ENCODE measurements around the gene RAPGEF4.

The RAPGEF4 gene

GRCh38 chr2:173043897-173044519, 308.4 kb downstream of the RAPGEF4 start:
- no peak for DNase-seq

DNA sequence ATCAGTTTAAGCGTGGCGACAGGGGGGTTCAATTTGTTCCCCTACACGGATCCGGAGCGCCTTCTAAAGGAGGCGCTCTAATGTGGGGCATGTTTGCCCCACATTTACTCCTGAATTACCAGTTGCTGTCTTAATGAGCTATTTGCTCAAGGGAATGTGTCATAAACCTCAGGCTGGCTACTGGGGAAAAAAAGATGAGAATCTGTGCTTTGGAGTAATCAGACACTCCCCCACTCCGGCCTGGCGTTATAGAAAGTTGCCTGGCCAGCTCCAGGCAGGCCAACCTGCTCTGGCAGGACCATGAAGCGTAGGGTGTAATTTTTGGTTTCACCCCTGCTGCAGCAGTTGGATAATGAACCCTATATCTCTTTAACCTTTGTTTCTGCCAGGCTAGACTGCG, 309.0 kb downstream of the RAPGEF4 start:
- DNase-seq = no peak

DNA sequence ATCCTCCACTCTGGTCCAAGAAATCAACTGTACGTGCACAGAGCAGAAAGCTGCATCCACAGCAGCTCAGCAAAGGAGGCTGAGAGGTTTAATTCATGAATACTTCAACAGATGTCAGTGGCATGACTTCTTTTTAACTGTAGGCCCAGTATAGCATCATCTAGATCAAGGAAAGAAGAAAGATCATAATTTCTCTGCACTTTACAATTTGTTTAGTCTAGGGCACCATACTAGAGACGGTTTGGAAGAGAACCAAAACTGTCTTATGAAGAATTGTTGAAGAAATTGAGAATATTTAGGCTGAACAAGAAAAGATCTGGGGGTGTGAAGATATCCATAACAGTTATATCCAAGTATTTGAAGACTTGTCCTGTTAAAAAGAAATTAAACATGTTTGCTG, 309.5 kb downstream of the RAPGEF4 start:
- DNase-seq = no peak

DNA sequence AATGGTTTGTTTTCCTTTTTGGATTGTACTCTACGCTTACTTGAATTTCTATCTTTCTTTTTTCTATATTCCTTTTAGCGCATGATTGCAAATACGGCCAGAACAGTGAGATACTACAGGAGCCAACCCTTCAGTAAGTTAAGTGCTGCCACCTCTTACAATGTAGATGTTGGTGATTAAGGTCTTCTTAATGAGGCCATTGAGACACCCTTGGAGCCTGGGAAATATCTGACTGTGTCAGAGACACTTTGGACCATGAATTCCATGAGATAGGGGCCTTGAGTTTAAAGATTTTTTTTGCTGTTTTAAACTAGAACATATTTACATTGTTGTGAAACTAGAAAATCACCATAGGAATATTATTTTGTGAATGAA, 312.9 kb downstream of the RAPGEF4 start:
- DNase-seq = no peak

DNA sequence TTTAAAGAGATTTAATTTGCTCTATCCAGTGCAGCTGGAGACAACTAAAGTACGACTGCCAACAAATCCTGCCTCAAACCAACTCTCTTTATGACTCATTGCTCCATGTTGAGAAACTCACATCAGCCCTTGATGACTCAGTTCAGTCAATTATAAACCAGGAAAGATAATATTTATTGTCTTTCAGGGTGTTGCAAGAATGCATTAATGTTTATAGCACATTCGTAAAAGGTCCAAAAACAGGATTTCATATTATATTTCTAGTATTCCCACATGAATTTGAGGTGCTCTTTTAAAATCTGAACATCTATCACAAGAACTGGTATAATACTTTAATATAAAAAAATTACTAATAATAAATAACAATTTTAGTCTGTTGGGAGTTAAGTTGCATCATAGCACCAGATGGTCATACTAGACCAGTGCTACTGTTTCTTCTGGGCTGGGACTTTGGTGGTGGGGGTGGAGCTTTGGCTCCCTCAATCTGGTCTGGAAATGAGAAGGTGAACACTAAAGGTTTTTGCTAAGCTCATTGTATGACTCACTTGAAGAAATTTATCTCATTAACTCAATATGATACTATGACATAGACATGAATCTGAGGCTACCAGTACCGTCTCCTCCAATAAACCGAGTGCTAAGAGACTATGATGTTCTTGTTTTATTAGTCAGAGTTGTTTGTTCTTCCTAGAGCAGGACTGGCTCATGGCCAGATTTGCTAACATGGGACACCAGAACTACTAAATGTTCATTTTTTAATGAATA, 313.4 kb downstream of the RAPGEF4 start:
- DNase-seq = no peak

DNA sequence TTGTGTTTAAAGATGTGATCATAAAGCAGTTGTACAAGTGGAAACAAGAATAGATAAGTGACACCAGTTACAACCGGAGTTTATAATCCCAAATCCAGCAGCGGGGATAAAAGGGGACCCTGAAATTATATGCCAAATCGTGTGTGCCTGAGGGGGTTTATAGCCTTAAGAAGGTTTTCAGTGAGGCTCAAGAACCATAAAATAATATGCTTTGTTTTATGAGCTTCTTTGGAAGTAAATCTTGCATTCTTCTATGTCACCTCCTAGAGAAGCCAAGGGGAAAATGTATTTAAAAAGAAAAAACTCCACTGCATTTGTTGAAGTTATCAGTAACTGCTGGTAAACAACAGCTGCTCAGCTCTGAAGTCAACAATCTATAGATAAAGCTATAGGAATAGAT, 314.2 kb downstream of the RAPGEF4 start:
- DNase-seq = no peak

DNA sequence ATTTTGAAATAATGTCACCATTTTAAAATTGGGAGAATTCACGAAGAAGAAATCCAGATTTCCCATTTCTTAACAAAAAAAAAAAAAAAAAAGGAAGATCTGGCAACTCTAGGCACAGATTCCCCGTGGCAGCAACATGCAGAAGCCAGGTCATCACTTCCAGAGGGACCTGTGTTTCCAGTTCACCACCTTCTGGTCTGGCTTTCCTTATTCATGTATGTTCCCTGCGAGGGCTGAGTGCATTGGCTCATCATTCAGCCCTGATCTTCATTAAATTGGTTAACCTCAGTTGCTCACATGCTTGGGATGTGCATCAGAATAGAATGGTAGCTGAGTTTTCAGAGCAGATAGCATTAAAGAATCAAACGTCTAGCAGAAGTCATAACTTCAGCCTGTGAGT, 315.0 kb downstream of the RAPGEF4 start:
- no peak for DNase-seq

GRCh38 chr2:173051463-173052215, 316.0 kb downstream of the RAPGEF4 start:
- DNase-seq = no peak

DNA sequence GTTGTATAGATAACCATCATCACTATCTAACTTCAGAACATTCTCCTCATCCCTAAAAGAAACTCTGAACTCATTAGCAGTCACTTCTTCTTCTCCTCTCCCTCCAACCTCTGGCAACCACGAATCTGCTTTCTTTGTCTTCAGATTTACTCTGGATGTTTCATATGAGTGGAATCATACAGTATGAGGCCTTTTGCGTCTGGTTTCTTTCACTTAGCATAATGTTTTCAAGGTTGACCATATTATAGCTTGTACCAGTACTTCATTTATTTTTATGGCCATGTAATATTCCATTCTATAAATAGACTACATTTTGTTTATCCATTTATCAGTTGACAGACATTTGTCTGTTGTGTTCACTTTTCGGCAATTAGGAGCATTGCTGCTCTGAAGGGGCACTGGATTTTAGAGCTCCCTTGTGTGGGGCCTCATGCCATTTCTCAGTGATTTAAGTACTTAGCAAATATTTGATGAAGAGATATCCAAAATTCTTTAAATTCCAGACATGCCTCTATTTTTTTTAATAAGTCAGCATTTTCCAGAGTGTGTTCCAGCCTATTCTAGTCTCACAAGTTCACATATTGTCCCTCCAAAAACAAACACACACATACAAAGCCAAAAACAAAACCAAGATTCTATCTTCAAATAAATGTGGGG, 317.5 kb downstream of the RAPGEF4 start:
- DNase-seq = no peak

DNA sequence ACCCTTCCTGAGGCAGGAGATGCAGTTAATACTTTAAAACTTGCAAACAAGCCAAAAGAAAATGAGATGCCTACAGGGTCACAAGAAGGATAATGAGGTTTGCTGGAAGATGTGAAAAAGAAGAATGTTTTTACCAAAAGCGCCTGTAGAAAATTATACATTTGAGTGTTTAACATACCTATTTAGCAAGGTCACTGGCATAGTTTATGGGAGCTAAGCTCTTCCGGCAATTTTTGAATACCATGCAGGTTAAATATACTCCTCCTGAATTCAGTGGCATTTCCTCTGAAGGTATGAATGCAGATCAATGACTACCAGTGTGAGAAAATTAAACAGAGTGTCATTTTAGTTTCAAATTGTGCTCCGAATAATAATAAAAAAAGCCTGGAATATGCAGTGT, 318.8 kb downstream of the RAPGEF4 start:
- DNase-seq = no peak

DNA sequence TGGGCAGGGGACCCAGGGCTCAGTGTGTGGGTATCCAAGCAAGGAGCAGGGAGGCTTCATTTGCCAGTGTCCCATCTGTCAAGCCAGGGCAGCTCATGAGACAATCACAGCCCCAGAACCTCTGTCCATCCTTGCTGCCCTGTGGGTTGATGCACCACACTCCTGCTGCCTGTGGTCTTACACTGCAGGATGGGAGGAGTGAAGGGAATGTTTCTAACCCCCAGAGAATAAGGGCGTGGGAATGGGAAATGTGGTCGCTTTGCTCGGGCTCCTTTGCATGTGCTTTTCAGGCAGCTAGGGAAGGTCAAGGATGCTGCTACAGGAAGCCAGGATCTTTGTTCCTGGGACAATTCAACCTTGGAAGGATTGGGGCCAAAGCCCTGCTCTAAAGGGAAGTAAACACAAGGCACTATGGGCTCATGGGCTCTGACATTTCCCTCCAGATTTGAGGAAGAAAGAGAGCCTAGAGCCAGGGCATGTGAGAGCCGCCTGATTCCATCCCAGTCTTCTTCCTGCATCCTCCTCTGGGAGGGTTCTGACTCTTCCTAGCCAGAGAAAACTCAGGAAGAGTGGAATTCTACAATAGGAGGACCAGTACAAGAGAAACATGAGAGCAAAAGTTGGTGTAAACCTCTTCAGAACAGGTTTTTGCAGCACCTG, 321.2 kb downstream of the RAPGEF4 start:
- no peak for DNase-seq

DNA sequence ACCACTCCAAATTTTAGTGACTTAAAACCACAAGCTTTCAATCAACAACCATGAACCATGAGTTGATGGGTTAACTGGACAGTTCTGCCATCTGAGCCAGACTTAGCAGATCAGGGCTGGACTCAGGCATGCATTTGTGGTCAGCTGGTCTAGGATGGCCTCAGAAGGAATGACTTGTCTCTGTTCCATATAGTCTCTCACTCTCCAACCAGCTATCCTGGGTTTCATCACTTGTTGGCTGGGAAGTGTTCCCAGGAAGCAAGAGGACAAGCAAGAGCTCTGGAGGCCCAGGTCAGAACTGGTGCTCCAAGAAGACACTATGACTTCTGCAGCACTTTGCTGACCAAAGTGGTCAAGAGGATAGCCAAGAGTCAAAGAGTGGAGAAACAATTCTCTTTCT, 322.5 kb downstream of the RAPGEF4 start:
- DNase-seq = no peak

- DNase-seq = no peak
Measured at GRCh38 chr2:173058673-173059072, 323.0 kb downstream of the RAPGEF4 start.

DNA sequence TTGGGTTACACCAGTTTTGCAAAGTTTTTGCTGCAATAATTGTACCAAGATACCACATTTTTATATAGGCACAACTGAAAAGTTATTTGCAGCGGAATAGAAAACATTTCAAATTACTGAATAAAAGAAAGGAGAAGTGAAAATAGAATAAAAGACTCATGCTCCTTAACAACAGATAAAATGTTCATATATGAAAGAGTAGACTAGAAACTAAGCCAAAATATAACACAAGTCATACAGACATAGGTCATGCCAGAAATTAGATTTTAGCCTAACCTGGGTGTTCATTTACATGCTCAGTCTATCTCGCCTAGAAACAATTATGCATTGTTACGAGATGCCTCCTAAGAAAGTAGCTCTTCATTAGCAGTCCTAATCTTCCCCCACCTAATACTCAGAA, 323.6 kb downstream of the RAPGEF4 start:
- no peak for DNase-seq

- no peak for DNase-seq
Measured at GRCh38 chr2:173059971-173060461, 324.4 kb downstream of the RAPGEF4 start.

DNA sequence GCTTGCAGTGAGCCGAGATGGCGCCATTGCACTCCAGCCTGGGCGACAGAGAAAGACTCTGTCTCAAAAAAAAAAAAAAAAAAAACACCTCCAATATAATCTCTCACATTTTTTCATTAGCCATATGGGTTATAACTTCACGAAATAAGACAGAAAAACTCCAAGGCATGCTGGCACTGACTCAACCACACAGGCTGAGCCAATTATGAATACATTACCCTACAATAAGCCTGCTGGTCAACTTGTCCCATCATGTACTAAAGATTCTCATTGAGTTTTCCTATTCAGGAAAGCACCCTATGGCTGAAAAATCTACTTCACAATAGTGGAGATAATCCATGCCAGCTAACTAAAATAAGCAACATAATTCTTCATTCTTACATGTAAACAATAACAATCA, 327.2 kb downstream of the RAPGEF4 start:
- no peak for DNase-seq

DNA sequence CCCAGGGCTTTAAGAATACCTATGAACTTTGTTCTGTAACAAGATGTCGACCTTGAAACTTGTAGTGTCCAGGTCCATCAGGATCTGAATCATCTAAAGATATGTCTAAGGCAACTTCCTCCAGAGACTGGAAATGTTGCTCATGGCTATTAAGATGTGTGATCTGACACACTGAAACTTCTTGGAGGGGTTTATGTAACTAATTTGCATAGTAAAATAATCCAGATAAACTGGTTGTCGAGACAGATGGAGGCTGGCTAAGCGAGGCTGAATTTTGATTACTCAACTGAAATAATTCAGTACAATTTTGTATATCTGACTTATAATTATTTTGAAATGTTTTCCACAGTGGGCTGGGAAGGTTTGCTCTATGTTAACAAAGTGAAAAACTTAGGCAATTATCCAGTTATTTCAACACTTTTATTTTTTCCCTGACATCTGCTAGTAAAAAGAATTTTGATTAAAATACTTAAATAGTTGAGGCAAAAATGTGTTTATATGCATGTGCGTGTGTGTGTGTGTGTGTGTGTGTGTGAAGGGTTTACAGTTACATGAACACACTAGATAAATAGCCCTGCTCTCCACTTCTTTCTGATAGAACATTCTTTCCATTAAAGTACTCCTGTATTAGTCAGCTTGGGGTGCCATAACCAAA, 328.6 kb downstream of the RAPGEF4 start:
- no peak for DNase-seq

DNA sequence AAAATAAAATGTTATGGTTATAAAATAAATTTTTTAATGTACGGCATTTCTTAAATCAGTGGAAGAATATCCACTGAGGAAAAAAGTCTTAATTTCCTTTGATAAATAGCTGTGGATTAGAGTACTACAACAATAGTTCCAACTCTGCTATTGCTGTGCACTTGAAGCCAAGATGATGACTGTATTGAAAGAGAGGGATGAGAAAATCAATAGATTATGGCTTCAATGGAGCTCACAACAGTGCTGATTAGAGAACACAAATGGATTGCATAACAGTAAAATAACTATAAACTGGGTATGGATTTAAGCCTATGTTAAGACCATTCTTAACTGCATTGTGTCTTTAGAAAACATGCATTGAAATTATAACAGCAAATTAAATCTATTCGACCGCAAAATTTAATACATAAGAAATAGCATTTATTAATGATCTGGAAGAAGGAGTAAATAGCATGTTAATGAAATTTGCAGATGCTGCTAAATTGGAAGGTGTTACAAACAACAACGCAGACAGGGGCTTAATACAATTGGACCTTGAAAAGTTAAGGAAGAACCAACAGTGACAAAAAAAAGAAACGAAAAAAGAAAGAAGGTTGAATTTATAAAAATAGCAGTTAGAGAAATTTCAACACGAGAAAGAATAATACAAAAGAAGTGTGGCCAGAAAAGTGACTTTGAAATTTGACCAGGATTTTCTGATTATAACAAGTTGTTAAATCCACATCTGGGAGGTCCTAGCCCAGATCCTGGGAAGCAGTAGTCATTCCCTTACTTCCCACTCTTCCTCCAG, 331.4 kb downstream of the RAPGEF4 start:
- DNase-seq = no peak

DNA sequence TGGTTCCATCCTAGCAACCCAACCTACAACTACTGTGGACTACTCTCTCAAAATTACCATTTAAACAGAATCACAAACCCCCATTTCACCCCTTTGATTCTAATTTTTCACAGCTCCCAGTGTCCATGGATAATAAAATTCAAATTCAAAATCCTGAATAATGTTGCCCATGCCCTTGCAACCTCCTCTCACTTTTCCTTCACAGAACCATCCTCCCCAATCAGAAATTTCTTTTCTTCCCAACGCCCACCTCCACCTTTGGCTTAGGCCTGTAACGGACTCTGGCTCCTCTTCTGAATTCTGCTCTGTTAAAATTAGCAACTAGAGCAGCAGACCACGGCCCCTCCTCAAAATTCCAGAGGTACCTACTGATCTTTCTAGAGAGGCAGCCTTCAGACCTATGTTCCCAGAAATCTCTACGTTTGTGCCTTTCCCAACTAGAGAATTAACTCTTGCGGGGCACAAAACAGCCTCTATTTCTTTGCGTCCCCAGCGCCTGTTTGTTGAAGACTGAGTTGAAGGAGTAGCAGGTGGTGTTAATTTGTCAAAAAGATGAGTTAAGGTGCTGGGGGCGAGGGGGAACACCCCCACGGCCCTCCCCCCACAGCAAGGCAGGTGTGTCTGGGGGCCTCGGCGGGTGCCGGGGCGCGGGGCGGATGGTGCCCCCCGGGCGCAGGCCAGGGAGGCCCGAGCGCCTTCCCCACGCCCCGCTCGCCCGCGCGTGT, 339.6 kb downstream of the RAPGEF4 start:
- no peak for DNase-seq

GRCh38 chr2:173075781-173076580, 340.3 kb downstream of the RAPGEF4 start, which contains the start of gene MAP3K20:
Gene MAP3K20, plus strand, starts transcription at chr2:173075846. Its CDS starts 15,186 bp downstream, at chr2:173091032.
- peak; percentile 30 for DNase-seq
